Astrocyte (in vitro differentiated cells and primary cell): ENCODE data around the gene RHD.
"Not testable (repeated sequence)": the region's sequence is repeated elsewhere in the genome, so short reads cannot be mapped to it uniquely, and the experiment has no call there.

ENCODE experiments used
- EZH2 ChIP-seq: IDR thresholded peaks from 2 replicates; pipeline ENCODE4 v1.6.1; 2012; ENCODE audit warnings: mild to moderate bottlenecking, low read length, inconsistent platforms; ENCODE audit not compliant: insufficient read depth
- TF ChIP-seq, protein P1 (sequence below): IDR thresholded peaks from 2 replicates; pipeline ENCODE4 v1.5.1; 2011; ENCODE audit warnings: low read depth, mild to moderate bottlenecking, inconsistent platforms, low read length, moderate library complexity; ENCODE audit not compliant: insufficient read depth

DNA sequence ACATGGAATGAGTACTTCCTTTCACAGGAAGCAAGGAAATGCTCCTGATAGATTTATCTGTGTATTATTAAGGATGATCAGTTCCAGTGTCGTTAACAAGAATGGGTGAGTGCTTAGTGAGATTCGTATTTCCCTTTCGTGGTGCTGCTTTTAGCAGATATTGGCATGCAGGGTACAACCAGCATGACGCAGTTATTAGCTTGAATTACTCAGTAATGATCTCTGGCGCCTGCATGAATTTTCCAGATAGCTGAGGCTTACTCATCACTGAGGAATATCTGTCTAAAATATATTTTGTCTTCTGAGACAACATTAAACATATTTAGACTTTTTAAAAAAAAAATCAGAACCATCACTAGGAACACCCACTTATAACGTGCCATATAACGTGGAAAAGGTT is 99.4 kb downstream of the RHD start:
- TF ChIP-seq, protein P1, sequence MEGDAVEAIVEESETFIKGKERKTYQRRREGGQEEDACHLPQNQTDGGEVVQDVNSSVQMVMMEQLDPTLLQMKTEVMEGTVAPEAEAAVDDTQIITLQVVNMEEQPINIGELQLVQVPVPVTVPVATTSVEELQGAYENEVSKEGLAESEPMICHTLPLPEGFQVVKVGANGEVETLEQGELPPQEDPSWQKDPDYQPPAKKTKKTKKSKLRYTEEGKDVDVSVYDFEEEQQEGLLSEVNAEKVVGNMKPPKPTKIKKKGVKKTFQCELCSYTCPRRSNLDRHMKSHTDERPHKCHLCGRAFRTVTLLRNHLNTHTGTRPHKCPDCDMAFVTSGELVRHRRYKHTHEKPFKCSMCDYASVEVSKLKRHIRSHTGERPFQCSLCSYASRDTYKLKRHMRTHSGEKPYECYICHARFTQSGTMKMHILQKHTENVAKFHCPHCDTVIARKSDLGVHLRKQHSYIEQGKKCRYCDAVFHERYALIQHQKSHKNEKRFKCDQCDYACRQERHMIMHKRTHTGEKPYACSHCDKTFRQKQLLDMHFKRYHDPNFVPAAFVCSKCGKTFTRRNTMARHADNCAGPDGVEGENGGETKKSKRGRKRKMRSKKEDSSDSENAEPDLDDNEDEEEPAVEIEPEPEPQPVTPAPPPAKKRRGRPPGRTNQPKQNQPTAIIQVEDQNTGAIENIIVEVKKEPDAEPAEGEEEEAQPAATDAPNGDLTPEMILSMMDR = not testable (repeated sequence)
- TF ChIP-seq EZH2 = not testable (repeated sequence)
